ENCODE measurements around the gene ABLIM2. TPM values are rescaled to one million over a fixed set of nuclear protein-coding genes. Genes with fewer than 3 reads are reported as not detected.

ABLIM2 gene
- total and polyA plus RNA-seq, 2 of the 13 experiments (the other 11 are each of a cell fraction or from before 2014, with no cell fraction given), result 0.20 to 0.37 TPM

GRCh38 chr4:8055206-8055605 lies 103.4 kb downstream of the ABLIM2 start:
- no peaks in the 10 kb centered on the region for H4K20me1 ChIP-seq (ENCODE audit: insufficient read depth, low read length)
- ChIA-PET POLR2A (no interaction called here), CTCF (ENCODE audit: low intra/inter-chr PET ratio, low total read pairs) (no interaction called here)
- no peaks in the 10 kb centered on the region for H3K36me3 ChIP-seq (replicated peaks in 1 of 2; ENCODE audit: control insufficient read depth in 1 of 2, insufficient read depth in 2 of 2, low read length in 2 of 2)
- no peak overlapping the region for H3K4me2 ChIP-seq (ENCODE audit: low read depth, low read length)
- WGBS (ENCODE audit: low lambda C conversion rate), result 78% methylated on average over 5 of the region's 6 CpGs
- DNase-seq (ENCODE audit: low spot score) (no peak), ATAC-seq (no peak), FAIRE-seq (no peak)
- BruUV-seq (replicated peaks), result no TSS peak
- H3K9ac ChIP-seq (ENCODE audit: insufficient read depth, low read depth, low read length), result no peak overlapping the region
- no peak overlapping the region for H2AFZ ChIP-seq (ENCODE audit: low read length)
- H3K4me3 ChIP-seq (replicated peaks in 1 of 3; ENCODE audit: insufficient read depth in 1 of 3, low read depth in 2 of 3, low read length in 3 of 3), result no peak overlapping the region
- TF ChIP-seq HNRNPL (IDR thresholded peaks at IDR 0.05; ENCODE audit: low read depth, low read length), result 0 out of 2 replicates have a peak, but pooled peaks have one; percentile 27
- TF ChIP-seq ZNF646 (CRISPR knock-in tag; IDR thresholded peaks at IDR 0.05), result no peak
- H3K27me3 ChIP-seq (ENCODE audit: control insufficient read depth in 1 of 2, insufficient read depth in 2 of 2, low read length in 2 of 2), result 0 out of 5 replicates have a peak, but pooled peaks cover 0 to 4% of the 10 kb centered on the region in 2 experiments
- no peak overlapping the region for H3K27ac ChIP-seq (ENCODE audit: extremely low read length, insufficient read depth, low read length)
- H3K4me1 ChIP-seq (ENCODE audit: insufficient read depth, low read length), result peaks cover 81% of the 10 kb centered on the region
- H3K9me3 ChIP-seq (ENCODE audit: low read length), result no peaks in the 10 kb centered on the region
- intact Hi-C loops (cut with micrococcal nuclease; ENCODE audit: unreplicated experiment), result no loop called here
- in situ Hi-C loops (cut with HindIII; ENCODE audit: extremely low pct_ligation_motif_present, low pct_unique_long_range_greater_than_20kb), result no loop called here
- no peaks in the 10 kb centered on the region for H3K79me2 ChIP-seq (ENCODE audit: insufficient read depth, low read length)

Measured in HepG2 (cell line).